ENCODE data around the gene CLPSL2.

DNA sequence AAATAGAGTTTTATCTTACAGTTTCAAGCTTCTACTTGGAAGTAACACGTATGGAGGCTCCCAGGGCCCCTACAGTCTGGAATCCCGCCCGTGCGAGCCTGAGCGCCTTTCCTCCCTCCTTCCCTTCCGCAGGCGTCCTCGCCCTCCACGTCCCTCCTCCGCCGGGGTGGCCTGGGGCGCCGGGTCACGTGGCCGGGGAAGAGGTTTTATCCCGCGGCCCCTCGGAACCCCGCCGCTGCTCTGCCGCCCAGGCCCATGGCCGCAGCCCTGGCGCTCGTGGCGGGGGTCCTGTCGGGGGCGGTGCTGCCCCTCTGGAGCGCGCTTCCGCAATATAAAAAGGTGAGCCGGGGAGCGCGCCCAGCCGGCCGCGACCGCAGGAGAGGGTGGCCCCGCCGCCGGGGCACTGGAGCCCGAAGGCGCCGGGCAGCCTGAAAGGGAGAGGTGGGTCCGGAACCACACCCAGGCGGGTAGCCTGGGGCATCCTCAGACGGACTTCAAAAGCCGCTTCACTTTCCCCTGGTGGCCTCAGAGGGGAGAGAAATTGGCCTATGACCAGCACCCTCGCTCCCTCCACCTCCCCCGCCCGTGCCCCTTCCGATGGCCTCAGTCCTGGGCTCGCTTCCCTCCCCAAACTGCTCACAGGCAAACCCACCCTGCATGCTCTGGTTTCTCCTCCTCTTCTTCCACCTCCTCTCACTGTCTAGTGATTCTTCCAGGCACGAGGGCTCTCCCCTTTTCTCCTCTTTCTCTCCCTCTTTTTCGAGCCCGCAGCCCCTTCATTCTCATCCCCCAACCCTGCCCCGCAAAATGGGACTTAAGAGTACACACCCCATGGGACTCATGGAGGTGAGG lies at the start of gene CLPSL2:
- TF ChIP-seq, protein P1, sequence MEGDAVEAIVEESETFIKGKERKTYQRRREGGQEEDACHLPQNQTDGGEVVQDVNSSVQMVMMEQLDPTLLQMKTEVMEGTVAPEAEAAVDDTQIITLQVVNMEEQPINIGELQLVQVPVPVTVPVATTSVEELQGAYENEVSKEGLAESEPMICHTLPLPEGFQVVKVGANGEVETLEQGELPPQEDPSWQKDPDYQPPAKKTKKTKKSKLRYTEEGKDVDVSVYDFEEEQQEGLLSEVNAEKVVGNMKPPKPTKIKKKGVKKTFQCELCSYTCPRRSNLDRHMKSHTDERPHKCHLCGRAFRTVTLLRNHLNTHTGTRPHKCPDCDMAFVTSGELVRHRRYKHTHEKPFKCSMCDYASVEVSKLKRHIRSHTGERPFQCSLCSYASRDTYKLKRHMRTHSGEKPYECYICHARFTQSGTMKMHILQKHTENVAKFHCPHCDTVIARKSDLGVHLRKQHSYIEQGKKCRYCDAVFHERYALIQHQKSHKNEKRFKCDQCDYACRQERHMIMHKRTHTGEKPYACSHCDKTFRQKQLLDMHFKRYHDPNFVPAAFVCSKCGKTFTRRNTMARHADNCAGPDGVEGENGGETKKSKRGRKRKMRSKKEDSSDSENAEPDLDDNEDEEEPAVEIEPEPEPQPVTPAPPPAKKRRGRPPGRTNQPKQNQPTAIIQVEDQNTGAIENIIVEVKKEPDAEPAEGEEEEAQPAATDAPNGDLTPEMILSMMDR (IDR thresholded peaks at IDR 0.05) = no peak
- TF ChIP-seq POLR2A (IDR thresholded peaks at IDR 0.05) (no peak), POLR2AphosphoS5 (IDR thresholded peaks at IDR 0.05) (no peak)

All from prostate gland (tissue), 2 donors.